ENCODE results near the gene IFNK.

IFNK gene

GRCh38 chr9:27530915-27531755 lies 7.0 kb downstream of the IFNK start:
- Histone ChIP-seq H3K27me3 (ENCODE audit: insufficient read depth, poor library complexity, severe bottlenecking) (no peaks in the 10 kb centered on the region), H3K27ac (replicated peaks) (no peak overlapping the region), H3K4me3 (replicated peaks; ENCODE audit: insufficient read depth, low read length) (no peak overlapping the region)
- TF ChIP-seq REST (IDR thresholded peaks at IDR 0.05; ENCODE audit: insufficient replicate concordance, low read depth) (no peak), GABPA (IDR thresholded peaks at IDR 0.05; ENCODE audit: low read depth) (no peak)
- DNase-seq (ENCODE audit: low read depth in 1 of 2, low spot score in 1 of 2) = no peak

GRCh38 chr9:27532046-27532445 lies 8.0 kb downstream of the IFNK start:
- DNase-seq (ENCODE audit: low read depth in 1 of 2, low spot score in 1 of 2) = no peak
- H3K4me3 ChIP-seq (replicated peaks; ENCODE audit: insufficient read depth, low read length) = no peak overlapping the region
- no peak overlapping the region for H3K27ac ChIP-seq (replicated peaks)
- TF ChIP-seq GABPA (IDR thresholded peaks at IDR 0.05; ENCODE audit: low read depth) = no peak
- no peak for TF ChIP-seq SPI1 (IDR thresholded peaks at IDR 0.05; ENCODE audit: borderline replicate concordance, low read depth)
- TF ChIP-seq CTCF (IDR thresholded peaks at IDR 0.05; ENCODE audit: insufficient read depth, low read length) = no peak
- no peak for TF ChIP-seq POLR2AphosphoS5 (IDR thresholded peaks at IDR 0.05; ENCODE audit: low read depth)
- TF ChIP-seq REST (IDR thresholded peaks at IDR 0.05; ENCODE audit: insufficient replicate concordance, low read depth) = no peak
- no peaks in the 10 kb centered on the region for H3K27me3 ChIP-seq (ENCODE audit: insufficient read depth, poor library complexity, severe bottlenecking)

- no peak for TF ChIP-seq GABPA (IDR thresholded peaks at IDR 0.05; ENCODE audit: low read depth)
- TF ChIP-seq SPI1 (IDR thresholded peaks at IDR 0.05; ENCODE audit: borderline replicate concordance, low read depth) = no peak
- TF ChIP-seq POLR2AphosphoS5 (IDR thresholded peaks at IDR 0.05; ENCODE audit: low read depth) = no peak
- no peak for TF ChIP-seq CTCF (IDR thresholded peaks at IDR 0.05; ENCODE audit: insufficient read depth, low read length)
- TF ChIP-seq REST (IDR thresholded peaks at IDR 0.05; ENCODE audit: insufficient replicate concordance, low read depth) = no peak
- DNase-seq (ENCODE audit: low read depth in 1 of 2, low spot score in 1 of 2) = no peak
- Histone ChIP-seq H3K27me3 (ENCODE audit: insufficient read depth, poor library complexity, severe bottlenecking) (no peaks in the 10 kb centered on the region), H3K27ac (replicated peaks) (no peak overlapping the region), H3K4me3 (replicated peaks; ENCODE audit: insufficient read depth, low read length) (no peak overlapping the region)
These were observed 9.2 kb downstream of the IFNK start for GRCh38 chr9:27533311-27533710.
